Hepatocyte (in vitro differentiated cells): ENCODE data around the gene BAIAP3. TPM values are rescaled to one million over a fixed set of nuclear protein-coding genes. Genes with fewer than 3 reads are reported as not detected.

Experiments
- DNase-seq: peaks from one replicate; pipeline ENCODE4 v3.0.0-alpha.2; 2016; ENCODE audit warnings: low spot score
- H2AFZ ChIP-seq: fragments of 200-600 bp; sonication (generic); 2 replicates; pipeline ENCODE4 v1.6.0; 2016; ENCODE audit warnings: antibody characterized with exemption, mild to moderate bottlenecking
- H3K27ac ChIP-seq: fragments of 200-600 bp; sonication (generic); 2 replicates; pipeline ENCODE4 v1.5.1; 2016; ENCODE audit warnings: mild to moderate bottlenecking
- H3K27me3 ChIP-seq: fragments of 200-600 bp; sonication (generic); 2 replicates; pipeline ENCODE4 v1.6.1; 2016
- H3K36me3 ChIP-seq: fragments of 200-600 bp; sonication (generic); replicated peaks from 2 replicates; pipeline ENCODE4 v1.5.1; 2016; ENCODE audit warnings: low read depth; ENCODE audit not compliant: insufficient read depth
- H3K4me1 ChIP-seq: fragments of 200-600 bp; sonication (generic); 2 replicates; pipeline ENCODE4 v1.5.1; 2016; ENCODE audit warnings: mild to moderate bottlenecking, moderate library complexity; ENCODE audit not compliant: insufficient read depth
- H3K4me2 ChIP-seq: fragments of 200-600 bp; sonication (generic); 2 replicates; pipeline ENCODE4 v1.6.0; 2016
- H3K4me3 ChIP-seq: fragments of 200-600 bp; sonication (generic); 2 replicates; pipeline ENCODE4 v1.5.1; 2016; ENCODE audit warnings: mild to moderate bottlenecking
- H3K79me2 ChIP-seq: fragments of 200-600 bp; sonication (generic); 2 replicates; pipeline ENCODE4 v1.6.0; 2017; ENCODE audit warnings: mild to moderate bottlenecking
- H3K9me2 ChIP-seq: fragments of 200-600 bp; sonication (generic); replicated peaks from 2 replicates; pipeline ENCODE4 v1.6.0; 2017; ENCODE audit warnings: mild to moderate bottlenecking; ENCODE audit not compliant: insufficient read depth
- H3K9me3 ChIP-seq: fragments of 200-600 bp; sonication (generic); 2 replicates; pipeline ENCODE4 v1.5.1; 2016; ENCODE audit warnings: low read depth, mild to moderate bottlenecking
- H4K20me1 ChIP-seq: fragments of 200-600 bp; sonication (generic); 2 replicates; pipeline ENCODE4 v1.6.0; 2016; ENCODE audit warnings: mild to moderate bottlenecking; ENCODE audit not compliant: insufficient read depth, poor library complexity, severe bottlenecking
- CTCF ChIP-seq: fragments of 200-600 bp; sonication (generic); IDR thresholded peaks from 2 replicates; pipeline ENCODE4 v1.5.1; 2016; ENCODE audit warnings: antibody characterized with exemption, mild to moderate bottlenecking; ENCODE audit not compliant: poor library complexity
- EZH2 ChIP-seq: fragments of 200-600 bp; sonication (generic); IDR thresholded peaks from 2 replicates; pipeline ENCODE4 v1.6.1; 2016; ENCODE audit warnings: antibody characterized with exemption, mild to moderate bottlenecking, borderline replicate concordance
- EZH2phosphoT487 ChIP-seq: fragments of 200-600 bp; sonication (generic); IDR thresholded peaks from one replicate; pipeline ENCODE4 v1.6.1; 2018; ENCODE audit warnings: antibody characterized with exemption, mild to moderate bottlenecking, low read depth, moderate library complexity; ENCODE audit not compliant: unreplicated experiment, severe bottlenecking
- WGBS: methylation state at CpG from one replicate; pipeline ENCODE4 v1.1.6; 2016; ENCODE audit warnings: low lambda C conversion rate; ENCODE audit errors: missing lambda C conversion rate; 5-methylcytosine and 5-hydroxymethylcytosine counted together
- polyA plus RNA-seq: library from polyadenylated mRNA; unstranded; fragments of >200 nt; fragmentation: Nextera tagmentation; extraction: Ambion mirVana; gene quantifications from 2 replicates; pipeline ENCODE4 v1.2.1, GENCODE V29; 2016
- total RNA-seq: library from RNA; depleted of rRNA; stranded (reverse); fragments of >200 nt; gene quantifications from 2 replicates; pipeline ENCODE4 v1.2.3, GENCODE V29; 2014

Gene BAIAP3
- total and polyA plus RNA-seq, 2 experiments from 2014 or later = 2.4 to 3.0 TPM

- Histone ChIP-seq H3K79me2 (peaks cover 28% of the 10 kb centered on the region), H3K36me3 (no peaks in the 10 kb centered on the region), H3K4me3 (no peak overlapping the region), H3K4me2 (no peak overlapping the region), H3K27me3 (no peaks in the 10 kb centered on the region), H3K27ac (no peak overlapping the region), H2AFZ (no peak overlapping the region), H4K20me1 (peaks cover 12% of the 10 kb centered on the region), H3K9me3 (no peaks in the 10 kb centered on the region), H3K9me2 (no peaks in the 10 kb centered on the region), H3K4me1 (no peaks in the 10 kb centered on the region)
- 63% methylated on average over 18 of the region's 18 CpGs for WGBS
- peak; percentile 75 for DNase-seq
- no peak for TF ChIP-seq EZH2
- peak; percentile 63 for TF ChIP-seq CTCF
- no peak for TF ChIP-seq EZH2phosphoT487
Measured at GRCh38 chr16:1363501-1364041, 30.1 kb downstream of the BAIAP3 start.

GRCh38 chr16:1364510-1364909, 31.1 kb downstream of the BAIAP3 start:
- no peak overlapping the region for H3K27ac ChIP-seq
- 90% methylated on average over 22 of the region's 22 CpGs for WGBS
- H3K9me2 ChIP-seq = no peaks in the 10 kb centered on the region
- H4K20me1 ChIP-seq = peaks cover 9% of the 10 kb centered on the region
- H2AFZ ChIP-seq = no peak overlapping the region
- H3K9me3 ChIP-seq = no peaks in the 10 kb centered on the region
- H3K4me1 ChIP-seq = no peaks in the 10 kb centered on the region
- no peak overlapping the region for H3K4me3 ChIP-seq
- peaks cover 19% of the 10 kb centered on the region for H3K79me2 ChIP-seq
- DNase-seq = no peak
- H3K27me3 ChIP-seq = no peaks in the 10 kb centered on the region
- no peak for TF ChIP-seq EZH2
- H3K4me2 ChIP-seq = no peak overlapping the region
- no peaks in the 10 kb centered on the region for H3K36me3 ChIP-seq

- 97% methylated on average over 28 of the region's 29 CpGs for WGBS
- no peaks in the 10 kb centered on the region for H3K36me3 ChIP-seq
- no peaks in the 10 kb centered on the region for H3K9me3 ChIP-seq
- no peak overlapping the region for H3K4me2 ChIP-seq
- no peak overlapping the region for H3K4me3 ChIP-seq
- no peak for TF ChIP-seq EZH2
- TF ChIP-seq EZH2phosphoT487 = no peak
- no peak for TF ChIP-seq CTCF
- H3K9me2 ChIP-seq = no peaks in the 10 kb centered on the region
- H3K4me1 ChIP-seq = no peaks in the 10 kb centered on the region
- DNase-seq = no peak
- no peak overlapping the region for H3K27ac ChIP-seq
- peaks cover 3% of the 10 kb centered on the region for H3K79me2 ChIP-seq
- H4K20me1 ChIP-seq = peaks cover 9% of the 10 kb centered on the region
- no peaks in the 10 kb centered on the region for H3K27me3 ChIP-seq
- H2AFZ ChIP-seq = no peak overlapping the region
Measured at GRCh38 chr16:1366060-1366711, 32.7 kb downstream of the BAIAP3 start.

GRCh38 chr16:1366712-1367299, 33.4 kb downstream of the BAIAP3 start:
- Histone ChIP-seq H3K9me3 (no peaks in the 10 kb centered on the region), H3K4me2 (no peak overlapping the region), H3K79me2 (peaks cover 3% of the 10 kb centered on the region), H3K9me2 (no peaks in the 10 kb centered on the region), H4K20me1 (peaks cover 9% of the 10 kb centered on the region), H3K4me3 (no peak overlapping the region), H3K36me3 (no peaks in the 10 kb centered on the region), H3K27me3 (no peaks in the 10 kb centered on the region), H3K27ac (no peak overlapping the region), H2AFZ (no peak overlapping the region), H3K4me1 (no peaks in the 10 kb centered on the region)
- TF ChIP-seq CTCF = no peak
- TF ChIP-seq EZH2phosphoT487 = no peak
- TF ChIP-seq EZH2 = no peak
- no peak for DNase-seq
- WGBS = 96% methylated on average over 22 of the region's 24 CpGs
